ENCODE results near the gene BLOC1S3. TPM values are rescaled to one million over a fixed set of nuclear protein-coding genes. Genes with fewer than 3 reads are reported as not detected.

The BLOC1S3 gene
- total RNA-seq, 2 donors from 2014 or later: 20.7 to 21.4 TPM

GRCh38 chr19:45139286-45140143 lies 39.1 kb upstream of the BLOC1S3 start:
- TF ChIP-seq, protein P1, sequence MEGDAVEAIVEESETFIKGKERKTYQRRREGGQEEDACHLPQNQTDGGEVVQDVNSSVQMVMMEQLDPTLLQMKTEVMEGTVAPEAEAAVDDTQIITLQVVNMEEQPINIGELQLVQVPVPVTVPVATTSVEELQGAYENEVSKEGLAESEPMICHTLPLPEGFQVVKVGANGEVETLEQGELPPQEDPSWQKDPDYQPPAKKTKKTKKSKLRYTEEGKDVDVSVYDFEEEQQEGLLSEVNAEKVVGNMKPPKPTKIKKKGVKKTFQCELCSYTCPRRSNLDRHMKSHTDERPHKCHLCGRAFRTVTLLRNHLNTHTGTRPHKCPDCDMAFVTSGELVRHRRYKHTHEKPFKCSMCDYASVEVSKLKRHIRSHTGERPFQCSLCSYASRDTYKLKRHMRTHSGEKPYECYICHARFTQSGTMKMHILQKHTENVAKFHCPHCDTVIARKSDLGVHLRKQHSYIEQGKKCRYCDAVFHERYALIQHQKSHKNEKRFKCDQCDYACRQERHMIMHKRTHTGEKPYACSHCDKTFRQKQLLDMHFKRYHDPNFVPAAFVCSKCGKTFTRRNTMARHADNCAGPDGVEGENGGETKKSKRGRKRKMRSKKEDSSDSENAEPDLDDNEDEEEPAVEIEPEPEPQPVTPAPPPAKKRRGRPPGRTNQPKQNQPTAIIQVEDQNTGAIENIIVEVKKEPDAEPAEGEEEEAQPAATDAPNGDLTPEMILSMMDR (IDR thresholded peaks at IDR 0.05): no peak
- Histone ChIP-seq H3K4me1 (ENCODE audit: control insufficient read depth in 1 of 2, low read depth in 2 of 2) (no peaks in the 10 kb centered on the region), H3K27me3 (replicated peaks; ENCODE audit: insufficient read depth) (no peaks in the 10 kb centered on the region), H3K36me3 (peaks cover 22% of the 10 kb centered on the region), H3K9me3 (no peaks in the 10 kb centered on the region), H3K4me3 (no peak overlapping the region), H3K27ac (no peak overlapping the region)
- no peak for DNase-seq (ENCODE audit: low spot score)
- ATAC-seq (ENCODE audit: insufficient number of reproducible peaks, low FRiP score, low read depth): no peak

DNA sequence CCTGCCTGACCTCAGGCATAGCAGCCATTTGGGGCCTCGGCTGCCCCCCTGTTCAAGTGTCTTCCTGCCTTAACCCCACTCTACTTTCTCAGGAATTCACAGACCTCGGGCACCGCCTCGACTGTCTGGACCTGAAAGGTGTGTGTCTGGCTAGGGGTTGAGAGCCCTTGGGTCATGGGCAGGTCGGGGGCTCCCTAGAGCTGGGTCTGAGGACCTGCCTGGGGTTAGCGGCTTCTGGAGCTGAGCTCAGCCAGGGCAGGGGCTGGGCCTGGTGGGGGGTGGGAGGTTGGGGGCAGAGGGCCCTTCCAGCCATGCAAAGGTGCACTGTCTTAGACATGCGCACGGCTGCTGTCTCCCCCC lies 38.5 kb upstream of the BLOC1S3 start:
- ATAC-seq (ENCODE audit: insufficient number of reproducible peaks, low FRiP score, low read depth) (no peak), DNase-seq (ENCODE audit: low spot score) (no peak)
- H3K27me3 ChIP-seq (replicated peaks; ENCODE audit: insufficient read depth): no peaks in the 10 kb centered on the region
- TF ChIP-seq, protein P1 (IDR thresholded peaks at IDR 0.05): no peak
- no peak overlapping the region for H3K27ac ChIP-seq
- H3K36me3 ChIP-seq: peaks cover 26% of the 10 kb centered on the region
- no peak overlapping the region for H3K4me3 ChIP-seq
- H3K9me3 ChIP-seq: no peaks in the 10 kb centered on the region
- H3K4me1 ChIP-seq (ENCODE audit: control insufficient read depth in 1 of 2, low read depth in 2 of 2): no peaks in the 10 kb centered on the region

DNA sequence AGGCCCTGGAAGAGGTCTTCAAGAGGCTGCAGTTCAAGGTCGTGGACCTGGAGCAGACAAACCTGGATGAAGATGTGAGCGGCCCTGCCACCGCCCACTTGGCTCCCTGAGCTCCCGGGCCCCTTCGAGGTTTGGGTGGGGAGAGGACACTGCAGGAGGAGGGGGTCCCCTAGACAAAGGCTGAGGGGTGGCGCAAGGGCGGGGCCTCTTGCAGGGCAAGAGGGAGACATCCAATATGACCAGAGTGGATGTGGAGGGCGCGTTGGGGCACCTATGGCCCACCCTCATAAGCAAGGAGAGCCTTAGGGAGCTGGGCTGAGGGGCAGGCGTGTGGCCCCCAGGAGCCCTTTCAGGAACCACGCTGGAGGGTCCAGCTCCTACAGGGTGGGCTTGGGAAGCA lies 38.1 kb upstream of the BLOC1S3 start:
- TF ChIP-seq, protein P1 (IDR thresholded peaks at IDR 0.05): no peak
- H3K27ac ChIP-seq: no peak overlapping the region
- DNase-seq (ENCODE audit: low spot score) (no peak), ATAC-seq (ENCODE audit: insufficient number of reproducible peaks, low FRiP score, low read depth) (no peak)
- peaks cover 27% of the 10 kb centered on the region for H3K36me3 ChIP-seq
- H3K4me3 ChIP-seq: no peak overlapping the region
- no peaks in the 10 kb centered on the region for H3K4me1 ChIP-seq (ENCODE audit: control insufficient read depth in 1 of 2, low read depth in 2 of 2)
- H3K9me3 ChIP-seq: no peaks in the 10 kb centered on the region
- no peaks in the 10 kb centered on the region for H3K27me3 ChIP-seq (replicated peaks; ENCODE audit: insufficient read depth)

DNA sequence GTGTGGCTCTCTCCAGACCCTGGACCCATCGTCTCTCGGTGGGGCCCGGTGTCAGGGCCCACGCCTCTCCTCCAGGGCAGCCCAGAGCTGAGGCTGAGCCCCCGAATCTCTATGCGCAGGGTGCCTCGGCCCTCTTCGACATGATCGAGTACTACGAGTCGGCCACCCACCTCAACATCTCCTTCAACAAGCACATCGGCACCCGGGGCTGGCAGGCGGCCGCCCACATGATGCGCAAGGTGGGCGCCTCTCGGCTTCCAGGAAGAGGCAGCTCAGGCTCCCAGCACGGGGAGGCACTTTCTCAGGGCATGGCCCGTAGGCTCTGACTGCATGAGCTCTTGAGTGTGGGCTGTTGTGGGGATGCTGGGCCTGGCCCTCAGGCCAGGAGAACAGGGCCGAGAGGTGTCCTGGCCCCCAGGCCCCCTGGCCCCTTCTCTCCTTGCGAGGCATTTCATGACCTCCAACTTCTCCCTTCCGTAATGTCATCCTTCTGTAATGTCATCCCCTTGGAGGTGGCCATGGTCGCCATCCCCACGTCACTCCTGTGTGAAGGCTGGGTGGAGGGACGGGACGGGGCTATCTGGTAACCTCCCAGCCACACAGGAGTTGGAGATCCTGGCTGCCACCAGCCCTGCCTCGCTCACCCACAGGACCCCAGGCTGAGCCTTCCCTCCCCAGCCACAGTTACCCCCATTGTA lies 37.2 kb upstream of the BLOC1S3 start:
- peaks cover 27% of the 10 kb centered on the region for H3K36me3 ChIP-seq
- no peak overlapping the region for H3K27ac ChIP-seq
- TF ChIP-seq, protein P1 (IDR thresholded peaks at IDR 0.05): no peak

DNA sequence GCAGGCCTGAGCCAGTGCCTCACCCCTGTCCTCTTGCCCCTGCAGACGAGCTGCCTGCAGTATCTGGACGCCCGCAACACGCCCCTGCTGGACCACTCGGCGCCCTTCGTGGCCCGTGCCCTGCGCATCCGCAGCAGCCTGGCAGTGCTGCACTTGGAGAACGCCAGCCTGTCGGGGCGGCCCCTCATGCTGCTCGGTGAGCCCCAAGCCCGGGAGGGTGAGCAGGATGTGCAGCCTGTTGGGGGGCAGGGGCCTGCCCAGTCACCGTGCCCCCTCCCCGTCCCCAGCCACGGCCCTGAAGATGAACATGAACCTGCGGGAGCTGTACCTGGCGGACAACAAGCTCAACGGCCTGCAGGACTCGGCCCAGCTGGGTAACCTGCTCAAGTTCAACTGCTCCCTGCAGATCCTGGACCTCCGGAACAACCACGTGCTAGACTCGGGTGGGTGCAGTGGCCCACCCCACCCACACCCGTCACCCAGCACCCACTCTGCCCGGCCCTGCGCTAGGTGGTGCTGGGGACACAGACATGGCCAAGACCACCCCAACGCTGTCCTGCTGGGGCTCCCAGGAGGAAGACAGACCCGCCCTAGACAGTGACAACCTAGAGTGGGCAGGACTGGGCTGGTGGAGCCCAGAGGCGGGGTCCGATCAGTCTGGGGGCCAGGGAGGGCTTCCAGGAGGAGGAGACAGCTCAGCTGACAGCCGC lies 36.4 kb upstream of the BLOC1S3 start:
- TF ChIP-seq, protein P1 (IDR thresholded peaks at IDR 0.05): no peak
- Histone ChIP-seq H3K9me3 (no peaks in the 10 kb centered on the region), H3K4me1 (ENCODE audit: control insufficient read depth in 1 of 2, low read depth in 2 of 2) (no peaks in the 10 kb centered on the region), H3K27ac (no peak overlapping the region), H3K4me3 (no peak overlapping the region), H3K36me3 (peaks cover 27% of the 10 kb centered on the region), H3K27me3 (replicated peaks; ENCODE audit: insufficient read depth) (no peaks in the 10 kb centered on the region)
- DNase-seq (ENCODE audit: low spot score) (no peak), ATAC-seq (ENCODE audit: insufficient number of reproducible peaks, low FRiP score, low read depth) (no peak)

More for the DNA sequence above, 37.2 kb upstream of the BLOC1S3 start:
- Histone ChIP-seq H3K9me3 (no peaks in the 10 kb centered on the region), H3K27me3 (replicated peaks; ENCODE audit: insufficient read depth) (no peaks in the 10 kb centered on the region), H3K4me3 (no peak overlapping the region), H3K4me1 (ENCODE audit: control insufficient read depth in 1 of 2, low read depth in 2 of 2) (no peaks in the 10 kb centered on the region)
- DNase-seq (ENCODE audit: low spot score): no peak
- no peak for ATAC-seq (ENCODE audit: insufficient number of reproducible peaks, low FRiP score, low read depth)

All from thoracic aorta (tissue), 2 donors.